Measurements from ENCODE around the gene CEP128. TPM values are rescaled to one million over a fixed set of nuclear protein-coding genes. Genes with fewer than 3 reads are reported as not detected.

The CEP128 gene
- total RNA-seq, 1 experiment from 2014 or later = 29.3 TPM

GRCh38 chr14:80764921-80765507 lies 176.5 kb downstream of the CEP128 start:
- H3K36me3 ChIP-seq (ENCODE audit: low read depth) = no peaks in the 10 kb centered on the region
- intact Hi-C loops (cut with micrococcal nuclease; ENCODE audit: unreplicated experiment) = no loop called here
- BruUV-seq (replicated peaks) = no TSS peak
- H3K27me3 ChIP-seq (ENCODE audit: insufficient read depth, low read depth) = no peaks in the 10 kb centered on the region
- H3K4me2 ChIP-seq = no peak overlapping the region
- H2AFZ ChIP-seq = no peak overlapping the region
- no peaks in the 10 kb centered on the region; the same call in 1 of the 2 replicates for H3K9me3 ChIP-seq (ENCODE audit: insufficient read depth, low read depth)
- no peak for DNase-seq
- H3K9me2 ChIP-seq (ENCODE audit: insufficient read depth) = peaks cover 6% of the 10 kb centered on the region
- TF ChIP-seq CTCF (conservative IDR thresholded peaks at IDR 0.05) = no peak
- TF ChIP-seq EZH2 (IDR thresholded peaks at IDR 0.05; ENCODE audit: low read depth) = no peak
- no peak overlapping the region for H3K27ac ChIP-seq
- no peaks in the 10 kb centered on the region for H4K20me1 ChIP-seq (ENCODE audit: insufficient read depth)
- ChIA-PET CTCF (no interaction called here), POLR2A (ENCODE audit: unreplicated experiment) (no interaction called here)
- H3K4me3 ChIP-seq = no peak overlapping the region
- H3F3A ChIP-seq (ENCODE audit: insufficient read depth, low read depth) = no peaks in the 10 kb centered on the region
- H3K4me1 ChIP-seq (replicated peaks; ENCODE audit: insufficient read depth) = no peaks in the 10 kb centered on the region
- no peaks in the 10 kb centered on the region for H3K79me2 ChIP-seq (ENCODE audit: low read depth)

GRCh38 chr14:80764496-80764895 lies 177.0 kb downstream of the CEP128 start:
- no peak for TF ChIP-seq EZH2 (IDR thresholded peaks at IDR 0.05; ENCODE audit: low read depth)
- TF ChIP-seq CTCF (conservative IDR thresholded peaks at IDR 0.05) = no peak
- Histone ChIP-seq H3K9me3 (ENCODE audit: insufficient read depth, low read depth) (no peaks in the 10 kb centered on the region; the same call in 1 of the 2 replicates), H3K36me3 (ENCODE audit: low read depth) (no peaks in the 10 kb centered on the region), H3K79me2 (ENCODE audit: low read depth) (no peaks in the 10 kb centered on the region), H3K4me3 (no peak overlapping the region), H3K27ac (no peak overlapping the region), H4K20me1 (ENCODE audit: insufficient read depth) (no peaks in the 10 kb centered on the region), H2AFZ (no peak overlapping the region), H3K4me2 (no peak overlapping the region), H3F3A (ENCODE audit: insufficient read depth, low read depth) (no peaks in the 10 kb centered on the region), H3K27me3 (ENCODE audit: insufficient read depth, low read depth) (no peaks in the 10 kb centered on the region), H3K4me1 (replicated peaks; ENCODE audit: insufficient read depth) (no peaks in the 10 kb centered on the region), H3K9me2 (ENCODE audit: insufficient read depth) (peaks cover 6% of the 10 kb centered on the region)
- no peak for DNase-seq
- no TSS peak for BruUV-seq (replicated peaks)
- ChIA-PET POLR2A (ENCODE audit: unreplicated experiment) (no interaction called here), CTCF (no interaction called here)
- intact Hi-C loops (cut with micrococcal nuclease; ENCODE audit: unreplicated experiment) = no loop called here

GRCh38 chr14:80762641-80763228 lies 178.8 kb downstream of the CEP128 start:
- Histone ChIP-seq H3K27ac (no peak overlapping the region), H3K36me3 (ENCODE audit: low read depth) (no peaks in the 10 kb centered on the region), H3K4me1 (replicated peaks; ENCODE audit: insufficient read depth) (no peaks in the 10 kb centered on the region), H4K20me1 (ENCODE audit: insufficient read depth) (no peaks in the 10 kb centered on the region), H3F3A (ENCODE audit: insufficient read depth, low read depth) (no peaks in the 10 kb centered on the region), H3K4me3 (no peak overlapping the region), H3K27me3 (ENCODE audit: insufficient read depth, low read depth) (no peaks in the 10 kb centered on the region), H2AFZ (no peak overlapping the region), H3K4me2 (no peak overlapping the region), H3K79me2 (ENCODE audit: low read depth) (no peaks in the 10 kb centered on the region), H3K9me2 (ENCODE audit: insufficient read depth) (no peaks in the 10 kb centered on the region; the same call in 1 of the 2 replicates), H3K9me3 (ENCODE audit: insufficient read depth, low read depth) (no peaks in the 10 kb centered on the region; the same call in 1 of the 2 replicates)
- CTCF ChIA-PET = no interaction called here
- BruUV-seq (replicated peaks) = no TSS peak
- TF ChIP-seq EZH2 (IDR thresholded peaks at IDR 0.05; ENCODE audit: low read depth) (no peak), CTCF (conservative IDR thresholded peaks at IDR 0.05) (no peak)
- intact Hi-C loops (cut with micrococcal nuclease; ENCODE audit: unreplicated experiment) = no loop called here
- no peak for DNase-seq
- POLR2A ChIA-PET (ENCODE audit: unreplicated experiment) = no interaction called here

All from PC-9 (cell line).